ENCODE data around the gene JAG2. TPM values are rescaled to one million over a fixed set of nuclear protein-coding genes. Genes with fewer than 3 reads are reported as not detected.

JAG2 gene
- total and polyA plus RNA-seq, 2 of the 4 experiments (the other 2 are of a cell fraction) = 0.18 to 0.58 TPM

DNA sequence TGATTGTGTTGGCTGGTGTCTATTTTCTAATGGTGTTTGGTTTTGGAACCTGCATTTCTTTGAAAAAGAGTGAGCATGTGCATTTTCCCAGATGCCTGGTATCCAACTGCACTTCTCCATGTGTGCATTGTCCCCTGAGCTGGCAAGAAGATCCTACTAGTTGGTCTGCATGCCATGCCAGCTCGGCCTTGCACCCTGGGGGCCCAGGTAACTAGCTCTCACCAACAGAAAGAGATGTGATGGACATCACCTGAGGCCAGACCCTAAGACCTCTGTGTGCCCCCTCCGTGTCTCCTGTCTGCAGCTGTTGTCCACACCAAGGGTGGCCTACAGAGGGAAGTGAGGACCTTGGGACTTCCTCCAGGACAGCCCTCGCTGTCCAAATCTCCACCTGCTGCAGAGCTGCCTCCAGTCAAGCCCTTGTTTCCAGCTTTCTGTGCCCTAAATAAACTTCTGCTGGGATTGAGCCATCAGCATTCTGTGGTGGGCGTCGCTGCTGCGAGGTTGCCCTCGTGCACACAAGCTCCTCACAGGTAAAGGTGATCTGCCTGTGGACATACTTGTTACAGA is 73.3 kb downstream of the JAG2 start:
- H3K56ac ChIP-seq (ENCODE audit: extremely low read depth, insufficient read depth, low read length) = no peak overlapping the region
- intact Hi-C loops (cut with micrococcal nuclease) (no loop called here), dilution Hi-C loops (cut with HindIII; ENCODE audit: low sequenced_read_pairs, unreplicated experiment) (no loop called here), in situ Hi-C loops (cut with MboI; ENCODE audit: low sequenced_read_pairs) (loop anchor here (10.0 kb wide), 1 partner anchor 259 kb away; no protein-coding TSS in a partner anchor)
- peaks cover 0 to 26% of the 10 kb centered on the region in 2 experiments; a peak in 3 of 4 replicates for H3K79me1 ChIP-seq (ENCODE audit: low read depth in 1 of 2, low read length in 2 of 2)
- no peak overlapping the region for H3K23ac ChIP-seq (ENCODE audit: low read depth, low read length)
- DNase-seq (no peak), ATAC-seq (ENCODE audit: low read depth) (no peak)
- no peak overlapping the region for H3K4ac ChIP-seq (ENCODE audit: low read depth, low read length)
- H2AK5ac ChIP-seq (ENCODE audit: low read depth, low read length) = no peak overlapping the region
- no peak overlapping the region for H3K14ac ChIP-seq (replicated peaks; ENCODE audit: low read depth, low read length)
- no peak overlapping the region for H4K5ac ChIP-seq (ENCODE audit: low read depth, low read length)
- TF ChIP-seq MXI1 (IDR thresholded peaks at IDR 0.05; ENCODE audit: borderline replicate concordance, low read depth, low read length) (no peak), FOS (IDR thresholded peaks at IDR 0.05; ENCODE audit: low read depth, low read length) (no peak), BHLHE40 (IDR thresholded peaks at IDR 0.05; ENCODE audit: low read depth, low read length) (no peak), CEBPB (IDR thresholded peaks at IDR 0.05; ENCODE audit: low read depth, low read length) (no peak), SMC3 (IDR thresholded peaks at IDR 0.05; ENCODE audit: low read depth, low read length) (no peak), CHD1 (IDR thresholded peaks at IDR 0.05; ENCODE audit: low read depth, low read length) (no peak), NFE2L2 (IDR thresholded peaks at IDR 0.05; ENCODE audit: low read depth, low read length) (no peak)
- TF ChIP-seq, protein P1, sequence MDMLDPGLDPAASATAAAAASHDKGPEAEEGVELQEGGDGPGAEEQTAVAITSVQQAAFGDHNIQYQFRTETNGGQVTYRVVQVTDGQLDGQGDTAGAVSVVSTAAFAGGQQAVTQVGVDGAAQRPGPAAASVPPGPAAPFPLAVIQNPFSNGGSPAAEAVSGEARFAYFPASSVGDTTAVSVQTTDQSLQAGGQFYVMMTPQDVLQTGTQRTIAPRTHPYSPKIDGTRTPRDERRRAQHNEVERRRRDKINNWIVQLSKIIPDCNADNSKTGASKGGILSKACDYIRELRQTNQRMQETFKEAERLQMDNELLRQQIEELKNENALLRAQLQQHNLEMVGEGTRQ (IDR thresholded peaks at IDR 0.05; ENCODE audit: low read depth, low read length) = no peak
- TF ChIP-seq, protein P2, sequence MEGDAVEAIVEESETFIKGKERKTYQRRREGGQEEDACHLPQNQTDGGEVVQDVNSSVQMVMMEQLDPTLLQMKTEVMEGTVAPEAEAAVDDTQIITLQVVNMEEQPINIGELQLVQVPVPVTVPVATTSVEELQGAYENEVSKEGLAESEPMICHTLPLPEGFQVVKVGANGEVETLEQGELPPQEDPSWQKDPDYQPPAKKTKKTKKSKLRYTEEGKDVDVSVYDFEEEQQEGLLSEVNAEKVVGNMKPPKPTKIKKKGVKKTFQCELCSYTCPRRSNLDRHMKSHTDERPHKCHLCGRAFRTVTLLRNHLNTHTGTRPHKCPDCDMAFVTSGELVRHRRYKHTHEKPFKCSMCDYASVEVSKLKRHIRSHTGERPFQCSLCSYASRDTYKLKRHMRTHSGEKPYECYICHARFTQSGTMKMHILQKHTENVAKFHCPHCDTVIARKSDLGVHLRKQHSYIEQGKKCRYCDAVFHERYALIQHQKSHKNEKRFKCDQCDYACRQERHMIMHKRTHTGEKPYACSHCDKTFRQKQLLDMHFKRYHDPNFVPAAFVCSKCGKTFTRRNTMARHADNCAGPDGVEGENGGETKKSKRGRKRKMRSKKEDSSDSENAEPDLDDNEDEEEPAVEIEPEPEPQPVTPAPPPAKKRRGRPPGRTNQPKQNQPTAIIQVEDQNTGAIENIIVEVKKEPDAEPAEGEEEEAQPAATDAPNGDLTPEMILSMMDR (conservative IDR thresholded peaks at IDR 0.05; ENCODE audit: low read depth, low read length) = no peak
- H3K4me3 ChIP-seq (ENCODE audit: insufficient read depth, low read depth, low read length) = no peak overlapping the region
- H3K9me3 ChIP-seq (ENCODE audit: control insufficient read depth, insufficient read depth, low read length) = no peaks in the 10 kb centered on the region
- peaks cover 20% of the 10 kb centered on the region for H3K4me1 ChIP-seq (ENCODE audit: control insufficient read depth, insufficient read depth, low read length)
- ChIA-PET CTCF (no interaction called here), POLR2A (ENCODE audit: unreplicated experiment) (no interaction called here)
- H3K27ac ChIP-seq (ENCODE audit: insufficient read depth, low read length) = no peak overlapping the region
- no peak overlapping the region for H3K9ac ChIP-seq (ENCODE audit: low read depth, low read length)
- H2AK9ac ChIP-seq (replicated peaks; ENCODE audit: low read depth, low read length, poor library complexity) = no peak overlapping the region
- H2BK15ac ChIP-seq (ENCODE audit: low read depth, low read length) = no peak overlapping the region
- H4K91ac ChIP-seq (ENCODE audit: insufficient read depth, low read depth, low read length) = no peak overlapping the region
- no peak overlapping the region for H2BK5ac ChIP-seq (ENCODE audit: low read depth, low read length, poor library complexity, severe bottlenecking)
- peaks cover 12% of the 10 kb centered on the region; the same call in 1 of the 2 replicates for H3K9me1 ChIP-seq (ENCODE audit: insufficient read depth, low read length)
- 100% methylated on average over 4 of the region's 7 CpGs; no CpG with 5 or more reads in 1 of the 2 experiments for WGBS, 2 experiments (ENCODE audit: extremely low coverage in 2 of 2, insufficient read length in 1 of 2)
- no peak overlapping the region for H2AFZ ChIP-seq (replicated peaks; ENCODE audit: low read length, poor library complexity)
- no peaks in the 10 kb centered on the region for H4K20me1 ChIP-seq (ENCODE audit: insufficient read depth, low read length)
- no peak overlapping the region for H3K18ac ChIP-seq (ENCODE audit: low read depth, low read length)
- peaks cover under 1% of the 10 kb centered on the region; the same call in 1 of the 2 replicates for H3K27me3 ChIP-seq (ENCODE audit: control insufficient read depth, insufficient read depth, low read length)
- no TSS peak for BruUV-seq (replicated peaks)
- H4K8ac ChIP-seq (ENCODE audit: low read depth in 2 of 2, low read length in 2 of 2) = no peak overlapping the region
- no peak overlapping the region for H2BK20ac ChIP-seq (ENCODE audit: low read depth, low read length)
- H3K4me2 ChIP-seq (ENCODE audit: low read depth, low read length) = no peak overlapping the region
- H3K36me3 ChIP-seq (ENCODE audit: control insufficient read depth, insufficient read depth, low read length) = no peaks in the 10 kb centered on the region
- no peak overlapping the region for H2BK120ac ChIP-seq (ENCODE audit: low read depth, low read length)

Data from IMR-90 (cell line).